DMS53 (cell line): ENCODE measurements around the gene VDAC1.
A peak's percentile ranks its signal among the peaks of the same experiment; 100 is the strongest.
"Not testable (repeated sequence)": the region's sequence is repeated elsewhere in the genome, so short reads cannot be mapped to it uniquely, and the experiment has no call there.

Experiments used
- DNase-seq: peaks from one replicate; lab custom pipeline; 2025; lab: John Stamatoyannopoulos, UW

VDAC1 gene

GRCh38 chr5:133967698-133968203, 37.0 kb downstream of the VDAC1 start:
- DNase-seq = peak; percentile 48

GRCh38 chr5:133967124-133967523, 37.7 kb downstream of the VDAC1 start:
- DNase-seq = no peak

GRCh38 chr5:133966090-133966489, 38.7 kb downstream of the VDAC1 start:
- no peak for DNase-seq

DNA sequence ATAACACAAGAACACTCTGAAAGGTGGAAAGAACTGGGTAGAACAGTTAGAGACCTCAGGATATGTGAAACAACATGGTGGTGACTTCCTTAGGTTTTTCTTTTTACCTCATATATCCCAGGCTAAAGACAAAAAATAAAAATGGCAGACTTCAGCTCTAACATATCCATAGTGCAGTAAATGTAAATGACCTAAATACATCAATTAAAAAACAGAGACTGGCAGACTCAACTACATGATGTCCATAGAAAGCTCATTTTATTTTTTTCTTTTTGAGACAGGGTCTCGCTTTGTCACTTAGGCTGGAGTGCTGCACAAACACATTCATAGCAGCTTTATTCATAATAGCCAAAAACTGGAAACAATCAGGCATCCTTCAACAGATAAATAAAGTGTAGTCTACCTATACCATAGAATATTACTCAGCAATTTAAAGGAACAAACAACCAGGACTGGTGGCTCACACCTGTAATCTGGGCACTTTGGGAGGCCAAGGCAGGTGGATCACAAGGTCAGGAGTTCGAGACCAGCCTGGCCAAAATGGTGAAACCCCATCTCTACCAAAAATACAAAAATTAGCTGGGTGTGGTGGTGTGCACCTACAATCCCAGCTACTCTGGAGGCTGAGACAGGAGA, 41.2 kb downstream of the VDAC1 start:
- no peak for DNase-seq

DNA sequence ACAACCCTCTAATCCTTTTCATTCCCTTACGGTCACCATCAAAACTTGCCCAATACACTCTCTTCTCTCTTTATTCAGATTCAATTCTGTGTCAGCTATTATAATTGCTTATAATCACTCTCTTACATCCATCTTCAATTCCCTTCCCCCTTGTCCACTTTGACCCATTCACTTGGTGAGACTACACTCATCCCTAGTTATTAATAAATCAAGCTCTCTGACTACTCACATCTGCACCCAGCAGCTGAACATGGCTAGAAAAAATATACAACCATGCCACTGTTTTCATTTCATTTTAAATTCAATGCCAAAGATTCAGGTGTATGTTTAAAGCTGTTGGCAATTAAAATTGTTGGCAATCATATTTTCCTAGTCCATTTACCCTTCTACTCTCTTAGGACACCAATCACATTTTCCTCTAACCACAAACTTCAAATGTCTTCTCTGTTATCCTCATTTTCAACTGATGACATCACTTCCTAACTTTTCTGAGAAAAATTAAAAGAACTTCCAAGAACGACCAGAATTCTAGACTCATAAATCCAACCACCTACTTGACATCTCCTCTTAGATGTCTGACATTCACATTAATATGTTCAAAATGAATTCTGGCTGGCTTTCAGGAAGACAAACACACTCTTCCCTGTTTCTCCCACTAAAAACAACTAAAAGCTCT, 41.8 kb downstream of the VDAC1 start:
- no peak for DNase-seq

GRCh38 chr5:133962131-133962530, 42.6 kb downstream of the VDAC1 start:
- DNase-seq = no peak

GRCh38 chr5:133959643-133960042, 45.1 kb downstream of the VDAC1 start:
- DNase-seq = no peak

DNA sequence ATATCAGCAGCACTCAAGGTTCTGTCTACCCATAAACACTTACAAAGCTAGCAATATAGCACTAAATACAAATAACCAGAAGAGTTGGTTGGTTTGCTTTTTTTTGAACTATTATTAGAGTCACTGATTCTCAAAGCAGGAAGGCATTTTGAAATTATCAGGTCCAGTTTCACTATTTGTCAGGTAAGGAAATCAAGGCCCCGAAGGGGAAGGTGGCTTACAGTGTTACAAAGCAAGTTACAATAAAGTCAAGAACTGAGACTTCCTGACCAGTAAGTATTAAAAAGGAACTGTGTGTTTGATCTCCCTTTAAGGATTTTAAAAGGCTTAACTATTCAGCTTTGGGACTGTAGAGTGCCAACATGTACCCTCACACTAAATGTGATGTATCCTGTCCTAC, 47.2 kb downstream of the VDAC1 start:
- peak; percentile 38 for DNase-seq

DNA sequence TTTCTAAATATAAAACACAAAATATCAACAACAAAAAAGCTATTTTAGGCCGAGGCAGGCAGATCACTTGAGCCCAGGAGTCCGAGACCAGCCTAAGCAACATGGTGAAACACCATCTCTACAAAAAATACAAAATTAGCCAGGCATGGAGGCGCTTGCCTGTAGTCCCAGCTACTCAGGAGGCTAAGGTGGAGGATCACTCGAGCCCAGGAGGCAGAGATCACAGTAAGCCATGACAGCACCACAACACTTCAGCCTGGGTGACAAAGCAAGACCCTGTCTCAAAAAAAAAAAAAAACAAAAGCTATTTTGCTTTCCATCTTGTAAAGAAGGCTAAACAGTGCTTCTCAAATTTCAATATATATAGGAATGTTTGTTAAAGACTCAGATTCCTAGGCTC, 47.7 kb downstream of the VDAC1 start:
- no peak for DNase-seq

- not testable (repeated sequence) for DNase-seq
These were observed 48.6 kb downstream of the VDAC1 start for GRCh38 chr5:133956196-133956595.

GRCh38 chr5:133953568-133954145, 51.1 kb downstream of the VDAC1 start:
- no peak for DNase-seq

GRCh38 chr5:133952729-133953567, 51.8 kb downstream of the VDAC1 start:
- no peak for DNase-seq

DNA sequence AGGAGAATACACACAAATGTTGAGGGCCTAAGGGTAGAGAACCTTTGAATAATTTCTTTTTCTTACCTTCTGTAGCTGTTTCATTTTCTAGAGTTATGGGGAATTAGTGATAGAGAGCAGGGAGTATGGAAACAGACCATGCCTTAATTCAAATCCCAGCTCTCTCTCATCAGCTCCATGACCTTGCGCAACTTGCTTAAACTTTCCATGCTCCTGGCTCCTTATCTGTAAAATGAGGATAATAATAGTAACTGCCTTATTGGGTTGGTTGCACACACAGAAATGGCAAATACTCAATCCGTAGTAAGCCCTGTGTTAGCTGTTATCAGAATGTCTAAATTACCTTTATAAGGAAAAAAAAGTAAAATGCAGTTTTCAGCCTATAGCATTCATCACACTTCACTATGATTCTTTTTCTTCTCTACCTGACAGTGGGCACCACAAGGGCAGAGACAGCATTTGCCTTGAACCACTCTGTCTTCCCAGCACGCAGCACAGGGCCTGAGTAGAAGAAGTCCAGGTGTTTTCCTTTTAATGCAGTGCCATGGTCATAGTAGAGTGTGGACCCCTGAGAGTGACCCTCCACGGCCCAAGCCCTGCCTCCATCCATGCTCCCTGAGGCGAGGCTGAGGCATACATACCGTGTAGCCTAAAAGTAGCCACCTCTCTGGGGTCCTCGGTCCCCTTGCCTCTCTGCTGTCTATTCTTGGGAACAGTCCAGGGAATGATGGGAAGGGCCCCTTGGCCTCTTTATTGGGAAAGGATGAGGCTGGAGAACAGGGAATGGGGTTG, 53.8 kb downstream of the VDAC1 start:
- DNase-seq = no peak

GRCh38 chr5:133948721-133949120, 56.1 kb downstream of the VDAC1 start:
- no peak for DNase-seq

DNA sequence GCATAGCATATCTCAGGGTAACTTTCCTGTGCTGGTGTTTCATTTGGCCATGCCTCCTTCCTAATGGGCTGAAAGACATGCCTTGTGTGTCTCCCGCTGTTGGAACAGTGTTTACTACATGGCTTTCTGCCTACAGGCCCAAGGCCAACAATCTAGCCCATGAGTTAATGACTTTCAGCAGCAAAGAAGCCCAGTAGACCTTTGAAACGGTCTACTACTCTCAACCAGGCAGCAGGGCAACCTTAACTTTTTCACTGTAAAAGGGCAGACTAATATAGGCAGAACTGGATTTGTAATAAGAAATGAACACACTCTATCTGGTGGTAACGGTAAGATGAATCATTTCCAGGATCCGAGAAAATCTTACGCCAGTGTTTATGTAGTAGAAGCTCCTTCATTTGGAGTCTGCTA, 57.3 kb downstream of the VDAC1 start:
- no peak for DNase-seq

GRCh38 chr5:133945568-133945967, 59.2 kb downstream of the VDAC1 start:
- no peak for DNase-seq

DNA sequence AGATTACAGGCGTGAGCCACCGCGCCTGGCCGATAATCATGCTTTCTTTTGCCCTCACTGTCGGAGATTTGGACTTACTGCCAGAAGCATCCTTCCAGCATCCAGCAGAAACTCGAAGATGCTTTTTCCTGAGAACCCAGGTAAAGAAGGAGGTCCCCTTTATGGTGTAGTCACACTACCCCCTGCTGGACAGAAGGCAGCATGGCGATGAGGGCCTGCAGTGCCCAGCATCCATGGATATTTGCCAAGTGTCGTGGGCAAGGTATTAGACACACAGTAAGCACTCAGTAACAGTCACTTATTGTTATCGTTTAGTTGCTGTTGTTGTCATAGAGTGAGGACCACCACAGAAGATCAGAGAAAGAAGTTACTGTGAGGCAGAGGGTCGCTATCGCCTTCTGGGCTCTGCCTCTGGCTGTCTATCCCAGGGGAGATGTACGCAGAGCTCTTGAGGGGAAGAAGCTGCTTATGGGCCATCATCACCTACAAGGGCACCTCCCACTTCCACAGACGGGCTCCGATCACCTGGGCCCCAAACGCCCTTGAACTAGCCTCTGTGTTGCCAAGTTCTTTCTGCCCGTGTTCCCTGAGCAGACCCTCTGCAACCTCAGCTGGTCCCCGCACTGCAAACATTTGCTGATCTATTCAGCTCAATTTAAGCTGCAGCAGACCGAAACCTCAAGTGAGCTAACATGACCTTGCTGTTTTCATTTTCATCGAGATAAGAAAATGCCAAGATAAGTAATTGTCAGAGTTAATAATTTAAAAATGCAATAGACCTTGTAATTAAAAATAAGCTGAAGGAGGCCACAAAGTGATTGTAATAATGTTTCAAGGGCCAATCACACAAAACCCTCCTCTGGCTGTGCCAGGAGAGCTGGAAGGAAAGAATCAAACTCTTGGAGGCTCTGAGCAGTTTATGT, 60.3 kb downstream of the VDAC1 start:
- peak; percentile 88 for DNase-seq

DNA sequence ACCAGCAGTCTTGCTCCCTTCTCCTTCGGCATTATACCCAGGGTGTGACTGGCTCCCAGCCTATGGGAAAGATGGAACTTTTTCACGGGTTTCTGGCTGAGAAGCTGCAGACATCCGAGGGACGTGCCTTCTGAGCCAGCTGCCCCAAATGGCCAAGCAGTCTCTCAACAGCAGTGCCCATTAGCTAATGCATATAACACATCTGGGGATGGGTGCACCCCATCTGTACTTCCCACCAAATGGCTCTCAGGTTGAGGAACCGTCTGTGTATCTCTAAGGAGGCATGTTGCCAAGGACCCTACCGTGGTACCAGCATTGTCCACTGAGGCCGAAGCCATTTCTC, 61.3 kb downstream of the VDAC1 start:
- no peak for DNase-seq

DNA sequence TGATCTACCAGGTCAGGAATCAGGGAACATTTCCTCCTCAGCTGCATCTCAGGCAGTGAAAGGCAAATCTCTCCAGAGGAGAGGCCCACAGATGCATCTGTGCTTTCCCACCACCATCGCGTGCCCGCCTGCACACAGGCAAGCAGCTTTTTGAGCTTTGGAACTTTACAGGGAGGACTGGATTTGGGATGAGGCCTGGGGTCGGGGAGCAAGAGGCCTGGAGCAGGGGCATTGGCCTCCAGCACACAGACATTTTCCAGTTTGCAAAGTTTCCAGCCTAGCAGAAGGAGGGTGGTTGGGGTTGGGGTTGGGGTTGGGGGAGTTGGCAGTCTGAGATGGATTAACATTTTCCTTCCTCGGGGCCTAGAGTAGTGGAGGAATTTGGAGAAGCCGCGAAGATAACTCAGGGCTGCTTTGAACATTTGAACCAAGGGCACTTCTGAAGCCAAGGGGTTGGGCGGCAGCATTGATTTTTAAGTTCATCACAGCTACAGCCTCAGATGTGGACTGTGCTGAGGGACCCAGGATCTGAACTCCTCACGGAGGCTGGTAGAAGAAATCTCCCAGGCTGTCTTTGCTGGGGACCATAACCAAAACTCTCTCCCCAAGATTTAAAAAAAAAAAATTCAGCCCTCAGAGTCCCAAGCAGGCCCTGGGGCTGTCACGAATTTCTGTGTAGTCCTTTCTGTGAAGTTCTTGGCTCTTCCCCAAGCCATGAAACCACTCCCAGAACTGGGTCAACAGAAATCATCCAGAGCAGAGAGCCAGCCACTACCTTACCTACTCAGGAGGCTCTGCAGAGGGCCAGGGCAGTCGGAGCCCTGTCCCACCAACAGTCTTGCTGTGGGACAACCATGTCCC, 61.9 kb downstream of the VDAC1 start:
- DNase-seq = no peak
